AG10803 (cell line): ENCODE results near the gene ZNF593.

Source experiments
- DNase-seq: peaks from one replicate; pipeline ENCODE4 v3.0.0; 2010; ENCODE audit warnings: low read depth
- H3K4me3 ChIP-seq: 2 replicates; pipeline ENCODE4 v1.5.1; 2011; ENCODE audit warnings: mild to moderate bottlenecking, low read length, control low read depth
- TF ChIP-seq, protein P1 (sequence below): conservative IDR thresholded peaks from 2 replicates; pipeline ENCODE4 v1.5.1; 2011; ENCODE audit warnings: mild to moderate bottlenecking, low read length, control low read depth, inconsistent platforms

The ZNF593 gene

GRCh38 chr1:26159743-26160039 is 10.0 kb upstream of the ZNF593 start:
- TF ChIP-seq, protein P1, sequence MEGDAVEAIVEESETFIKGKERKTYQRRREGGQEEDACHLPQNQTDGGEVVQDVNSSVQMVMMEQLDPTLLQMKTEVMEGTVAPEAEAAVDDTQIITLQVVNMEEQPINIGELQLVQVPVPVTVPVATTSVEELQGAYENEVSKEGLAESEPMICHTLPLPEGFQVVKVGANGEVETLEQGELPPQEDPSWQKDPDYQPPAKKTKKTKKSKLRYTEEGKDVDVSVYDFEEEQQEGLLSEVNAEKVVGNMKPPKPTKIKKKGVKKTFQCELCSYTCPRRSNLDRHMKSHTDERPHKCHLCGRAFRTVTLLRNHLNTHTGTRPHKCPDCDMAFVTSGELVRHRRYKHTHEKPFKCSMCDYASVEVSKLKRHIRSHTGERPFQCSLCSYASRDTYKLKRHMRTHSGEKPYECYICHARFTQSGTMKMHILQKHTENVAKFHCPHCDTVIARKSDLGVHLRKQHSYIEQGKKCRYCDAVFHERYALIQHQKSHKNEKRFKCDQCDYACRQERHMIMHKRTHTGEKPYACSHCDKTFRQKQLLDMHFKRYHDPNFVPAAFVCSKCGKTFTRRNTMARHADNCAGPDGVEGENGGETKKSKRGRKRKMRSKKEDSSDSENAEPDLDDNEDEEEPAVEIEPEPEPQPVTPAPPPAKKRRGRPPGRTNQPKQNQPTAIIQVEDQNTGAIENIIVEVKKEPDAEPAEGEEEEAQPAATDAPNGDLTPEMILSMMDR, result no peak
- no peak overlapping the region for H3K4me3 ChIP-seq
- no peak for DNase-seq

DNA sequence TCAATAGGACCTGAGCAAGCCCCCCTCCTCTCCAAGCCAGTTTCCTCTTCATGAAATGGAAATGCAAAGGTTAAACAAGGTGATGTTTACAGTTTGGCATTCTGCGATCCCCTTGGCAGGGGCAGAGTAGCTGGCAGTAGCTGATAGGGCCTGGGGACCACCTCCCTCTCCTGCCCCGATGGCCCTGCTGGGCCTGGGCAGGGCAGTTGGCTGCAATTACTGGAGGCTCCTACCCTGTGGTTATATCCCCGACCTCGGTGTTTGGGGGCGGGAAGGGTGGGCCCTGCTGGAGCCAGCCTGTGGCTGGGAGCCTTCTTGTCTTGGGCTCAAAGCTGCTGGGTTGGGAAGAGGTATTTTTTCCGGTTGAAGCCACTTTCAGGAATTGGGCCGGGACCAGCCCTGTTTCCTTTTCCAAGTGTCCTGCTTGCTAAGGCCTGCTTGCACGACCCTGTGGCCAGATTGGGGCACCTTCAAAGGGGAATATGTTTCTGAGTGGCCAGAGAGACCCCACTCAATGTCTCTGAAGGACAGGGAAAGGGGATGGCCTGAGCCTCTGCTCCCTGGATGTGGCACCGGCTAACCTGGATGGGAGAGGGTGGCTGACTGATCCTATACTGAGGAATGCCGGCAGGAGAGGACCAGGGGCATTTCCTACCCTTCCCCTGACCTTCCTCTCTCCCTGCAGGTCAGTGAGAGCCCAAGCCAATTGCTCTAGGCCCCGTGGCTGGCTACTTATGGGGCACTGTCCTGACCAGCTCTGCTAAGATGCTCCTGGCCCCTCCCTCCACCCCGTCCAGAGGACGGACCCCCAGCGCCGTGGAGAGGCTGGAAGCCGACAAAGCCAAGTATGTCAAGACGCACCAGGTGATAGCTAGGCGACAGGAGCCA is 8.9 kb upstream of the ZNF593 start:
- TF ChIP-seq, protein P1, result no peak
- no peak for DNase-seq
- no peak overlapping the region; the same call in 1 of the 2 replicates for H3K4me3 ChIP-seq

- TF ChIP-seq, protein P1, result peak; percentile 13; the same call in 1 of the 2 replicates
- peak overlapping the region; percentile 37 for H3K4me3 ChIP-seq
- peak; percentile 39 for DNase-seq
These were observed 8.1 kb upstream of the ZNF593 start for GRCh38 chr1:26161415-26162219.

GRCh38 chr1:26162220-26162709 is 7.4 kb upstream of the ZNF593 start:
- H3K4me3 ChIP-seq, result peak overlapping the region; percentile 36
- TF ChIP-seq, protein P1, result no peak
- no peak for DNase-seq

- TF ChIP-seq, protein P1, result no peak
- no peak for DNase-seq
- H3K4me3 ChIP-seq, result no peak overlapping the region; the same call in 1 of the 2 replicates
These were observed 6.0 kb upstream of the ZNF593 start for GRCh38 chr1:26163684-26164035.

GRCh38 chr1:26164036-26164860 is 5.5 kb upstream of the ZNF593 start:
- H3K4me3 ChIP-seq, result peak overlapping the region; percentile 45
- peak; percentile 8 for DNase-seq
- TF ChIP-seq, protein P1, result peak; percentile 25
